ENCODE measurements around the gene SMARCD3. TPM values are rescaled to one million over a fixed set of nuclear protein-coding genes. Genes with fewer than 3 reads are reported as not detected.

SMARCD3 gene
- total and polyA plus RNA-seq, 2 of the 13 experiments (the other 11 are each of a cell fraction or from before 2014, with no cell fraction given) = 0.20 to 0.62 TPM

- TF ChIP-seq CENPX (CRISPR knock-in tag; IDR thresholded peaks at IDR 0.05) (no peak), RBAK (CRISPR knock-in tag; IDR thresholded peaks at IDR 0.05) (no peak), FOXO4 (CRISPR knock-in tag; conservative IDR thresholded peaks at IDR 0.05) (0 out of 2 replicates have a peak, but pooled peaks have one; percentile 25), SKIL (CRISPR knock-in tag; IDR thresholded peaks at IDR 0.05; ENCODE audit: borderline replicate concordance) (no peak), TCF12 (IDR thresholded peaks at IDR 0.05) (no peak), TCF12 (CRISPR knock-in tag; IDR thresholded peaks at IDR 0.05) (no peak), RNF219 (CRISPR knock-in tag; IDR thresholded peaks at IDR 0.05) (no peak), BCL3 (CRISPR knock-in tag; IDR thresholded peaks at IDR 0.05) (no peak), TEF (CRISPR knock-in tag; IDR thresholded peaks at IDR 0.05) (no peak), KDM4B (CRISPR knock-in tag; IDR thresholded peaks at IDR 0.05) (no peak), SAFB2 (CRISPR knock-in tag; IDR thresholded peaks at IDR 0.05; ENCODE audit: borderline replicate concordance, low read depth) (no peak), PLRG1 (conservative IDR thresholded peaks at IDR 0.05) (no peak), KLF9 (CRISPR knock-in tag; IDR thresholded peaks at IDR 0.05; ENCODE audit: low read depth) (no peak), ZNF205 (CRISPR knock-in tag; IDR thresholded peaks at IDR 0.05) (no peak), PBX2 (CRISPR knock-in tag; IDR thresholded peaks at IDR 0.05) (no peak), HNRNPL (IDR thresholded peaks at IDR 0.05; ENCODE audit: low read depth, low read length) (0 out of 2 replicates have a peak, but pooled peaks have one; percentile 8), EZH2 (conservative IDR thresholded peaks at IDR 0.05; ENCODE audit: low read depth, low read length) (no peak), RBFOX2 (IDR thresholded peaks at IDR 0.05; ENCODE audit: low read depth, low read length) (peak; percentile 65), PHF21A (CRISPR knock-in tag; IDR thresholded peaks at IDR 0.05) (no peak)
Measured at GRCh38 chr7:151237244-151238189, 11.0 kb downstream of the SMARCD3 start (continued).

All from HepG2 (cell line).